Heart left ventricle (tissue), 13 donors: Measurements from ENCODE around the gene CA4.

Experiments
- CTCF ChIP-seq, 12 donors: fragments of 200-600 bp; sonication (generic) in 4 of 12; IDR thresholded peaks; one replicate each; pipeline versions ENCODE4 v1.5.0 to v1.8.0; 2018 to 2022; ENCODE audit warnings: antibody characterized with exemption in 12 of 12, mild to moderate bottlenecking in 5 of 12
- POLR2A ChIP-seq, 2 donors: fragments of 450-650 bp; IDR thresholded peaks; one replicate each; pipeline ENCODE4 v1.6.1; 2017; ENCODE audit warnings: antibody characterized with exemption in 2 of 2, mild to moderate bottlenecking in 2 of 2, moderate library complexity in 2 of 2
- donor health status: ischemic (EF 13 %, LVEDD 7.1; RV severe dilation, severe dysfunction).
- donor health status: DM: no; HTN: yes; CAD: no.
- donor health status: DM: no; HTN: no; CAD: no.
- donor health status: ischemic (EF 25% LVEDD 6.9; RV normal size, moderate dysfunction).
- donor health status: ischemic (EF 25% LVEDD 5.7; RV mildly dilated, moderate dysfunction).
- donor health status: ischemic (EF 35%, LVEDD 5.7; RV mildly dilated, moderate dysfunction).
- donor health status: nonischemic (EF 11% LVEDD 7.7; RV severe dilation, severe dysfunction).
- donor health status: DM: yes; HTN: yes; CAD: no.
- donor health status: PGD.
- donor health status: ischemic (EF 29% LVEDD 5.4; RV normal size, mild dysfunction).
- donor health status: nonischemic (EF 23%, LVEDD 6.1; RV moderate dilation, normal function).

GRCh38 chr17:60102632-60103096 lies 47.1 kb upstream of the CA4 start:
- TF ChIP-seq CTCF (IDR thresholded peaks at IDR 0.05) (no peak), POLR2A (IDR thresholded peaks at IDR 0.05) (no peak)
